Measurements from ENCODE around the gene IP6K3. TPM values are rescaled to one million over a fixed set of nuclear protein-coding genes. Genes with fewer than 3 reads are reported as not detected.

IP6K3 gene
- total and polyA plus RNA-seq, 2 experiments from 2014 or later: 0.14 to 0.16 TPM

GRCh38 chr6:33729059-33729458, 17.6 kb downstream of the IP6K3 start:
- Histone ChIP-seq H3K79me2 (replicated peaks; ENCODE audit: insufficient read depth) (no peaks in the 10 kb centered on the region), H3K27me3 (ENCODE audit: insufficient read depth) (no peaks in the 10 kb centered on the region), H3K36me3 (ENCODE audit: insufficient read depth) (no peaks in the 10 kb centered on the region), H4K20me1 (replicated peaks; ENCODE audit: insufficient read depth) (no peaks in the 10 kb centered on the region), H3K27ac (ENCODE audit: low read depth) (no peak overlapping the region), H3K9me2 (ENCODE audit: insufficient read depth) (no peaks in the 10 kb centered on the region), H3K4me1 (ENCODE audit: insufficient read depth) (no peaks in the 10 kb centered on the region), H2AFZ (no peak overlapping the region), H3K4me3 (no peak overlapping the region), H3K4me2 (no peak overlapping the region), H3F3A (replicated peaks; ENCODE audit: low read depth) (no peaks in the 10 kb centered on the region)
- TF ChIP-seq EZH2phosphoT487 (IDR thresholded peaks at IDR 0.05; ENCODE audit: unreplicated experiment) (no peak), REST (IDR thresholded peaks at IDR 0.05; ENCODE audit: unreplicated experiment) (no peak), EZH2 (IDR thresholded peaks at IDR 0.05; ENCODE audit: low read depth, unreplicated experiment) (no peak), ZNF462 (CRISPR knock-in tag; IDR thresholded peaks at IDR 0.05) (no peak), CTCF (conservative IDR thresholded peaks at IDR 0.05; ENCODE audit: low read depth in 2 of 2) (no peak), JUNB (IDR thresholded peaks at IDR 0.05; ENCODE audit: unreplicated experiment) (no peak), ETS1 (IDR thresholded peaks at IDR 0.05) (no peak), ZNF331 (CRISPR knock-in tag; IDR thresholded peaks at IDR 0.05; ENCODE audit: low read depth) (no peak), ZNF114 (CRISPR knock-in tag; IDR thresholded peaks at IDR 0.05) (no peak)
- no peaks in the 10 kb centered on the region for H3K36me3 Mint-ChIP-seq (ENCODE audit: low read depth)
- peaks cover 12% of the 10 kb centered on the region for H3K27me3 Mint-ChIP-seq (ENCODE audit: insufficient read depth, low read depth, poor library complexity)
- peaks cover 19% of the 10 kb centered on the region for H3K4me1 Mint-ChIP-seq
- H3K9me3 Mint-ChIP-seq: no peaks in the 10 kb centered on the region
- H3K4me3 Mint-ChIP-seq: no peak overlapping the region
- ATAC-seq (no peak), DNase-seq (ENCODE audit: low spot score) (no peak)
- H3K27ac Mint-ChIP-seq: no peak overlapping the region

All from GM23338 (cell line).